HG03103 (cell line): ENCODE results near the gene PPP2R2C.

Experiments
- ATAC-seq: cut with Tn5 transposase; IDR thresholded peaks from one replicate; pipeline ENCODE4 v1.9.1; 2021; ENCODE audit warnings: low read depth; ENCODE audit not compliant: unreplicated experiment

PPP2R2C gene

GRCh38 chr4:6321361-6321760 lies 151.1 kb downstream of the PPP2R2C start:
- no peak for ATAC-seq

- no peak for ATAC-seq
Measured at GRCh38 chr4:6320663-6321062, 151.8 kb downstream of the PPP2R2C start.

GRCh38 chr4:6319530-6320150 lies 152.8 kb downstream of the PPP2R2C start:
- ATAC-seq = no peak

GRCh38 chr4:6318206-6318605 lies 154.2 kb downstream of the PPP2R2C start:
- ATAC-seq = no peak

- no peak for ATAC-seq
Measured at GRCh38 chr4:6316461-6317003, 155.9 kb downstream of the PPP2R2C start.

- no peak for ATAC-seq
Measured at GRCh38 chr4:6313216-6313615, 159.2 kb downstream of the PPP2R2C start.

- no peak for ATAC-seq
Measured at GRCh38 chr4:6309777-6310176, 162.6 kb downstream of the PPP2R2C start.

GRCh38 chr4:6308899-6309643 lies 163.3 kb downstream of the PPP2R2C start:
- ATAC-seq = no peak

- no peak for ATAC-seq
Measured at GRCh38 chr4:6307891-6308290, 164.5 kb downstream of the PPP2R2C start.

- no peak for ATAC-seq
Measured at GRCh38 chr4:6307230-6307629, 165.2 kb downstream of the PPP2R2C start.

- no peak for ATAC-seq
Measured at GRCh38 chr4:6306299-6306698, 166.1 kb downstream of the PPP2R2C start.

GRCh38 chr4:6303943-6304342 lies 168.5 kb downstream of the PPP2R2C start:
- ATAC-seq = no peak

- ATAC-seq = no peak
Measured at GRCh38 chr4:6302869-6303268, 169.5 kb downstream of the PPP2R2C start.

GRCh38 chr4:6301732-6302442 lies 170.5 kb downstream of the PPP2R2C start:
- no peak for ATAC-seq

GRCh38 chr4:6301051-6301731 lies 171.2 kb downstream of the PPP2R2C start:
- no peak for ATAC-seq

- no peak for ATAC-seq
Measured at GRCh38 chr4:6300359-6300758, 172.1 kb downstream of the PPP2R2C start.

GRCh38 chr4:6299875-6300274 lies 172.5 kb downstream of the PPP2R2C start:
- no peak for ATAC-seq

- ATAC-seq = no peak
Measured at GRCh38 chr4:6298852-6299251, 173.6 kb downstream of the PPP2R2C start.

GRCh38 chr4:6298035-6298434 lies 174.4 kb downstream of the PPP2R2C start:
- ATAC-seq = no peak

GRCh38 chr4:6297266-6297815 lies 175.1 kb downstream of the PPP2R2C start:
- ATAC-seq = no peak

- ATAC-seq = no peak
Measured at GRCh38 chr4:6296026-6296425, 176.4 kb downstream of the PPP2R2C start.
